Spleen (tissue), 11 donors: ENCODE measurements around the gene B4GALNT3. TPM values are rescaled to one million over a fixed set of nuclear protein-coding genes. Genes with fewer than 3 reads are reported as not detected.
A peak's percentile ranks its signal among the peaks of the same experiment; 100 is the strongest.

ENCODE experiments used
- DNase-seq: peaks from one replicate; pipeline ENCODE4 v3.0.0-alpha.2; 2020
- H3K27ac ChIP-seq, 8 donors: fragments of 200-600 bp; sonication (generic) in 7 of 8; 1 replicate in 4 of 8; 2 replicates in 4 of 8; pipeline versions ENCODE4 v1.5.0 to v1.8.0; 2016 to 2021; ENCODE audit warnings: inconsistent platforms in 4 of 8, mild to moderate bottlenecking in 4 of 8, moderate library complexity in 1 of 8
- H3K27me3 ChIP-seq, 7 donors: fragments of 200-600 bp; sonication (generic) in 6 of 7; replicated peaks in 1 of 7; 1 replicate in 4 of 7; 2 replicates in 3 of 7; pipeline versions ENCODE4 v1.5.0 to v1.8.0; 2016 to 2021; ENCODE audit warnings: inconsistent platforms in 3 of 7, mild to moderate bottlenecking in 1 of 7
- H3K36me3 ChIP-seq, 6 donors: fragments of 200-600 bp; sonication (generic) in 5 of 6; 1 replicate in 4 of 6; 2 replicates in 2 of 6; pipeline versions ENCODE4 v1.5.0 to v1.8.0; 2016 to 2021; ENCODE audit warnings: inconsistent platforms in 2 of 6
- H3K4me1 ChIP-seq, 6 donors: fragments of 200-600 bp; sonication (generic) in 5 of 6; 1 replicate in 3 of 6; 2 replicates in 3 of 6; pipeline versions ENCODE4 v1.5.0 to v1.8.0; 2016 to 2021; ENCODE audit warnings: inconsistent platforms in 3 of 6
- H3K4me3 ChIP-seq, 8 donors: fragments of 200-600 bp; sonication (generic) in 7 of 8; 1 replicate in 4 of 8; 2 replicates in 4 of 8; pipeline versions ENCODE4 v1.5.0 to v1.8.0; 2016 to 2021; ENCODE audit warnings: inconsistent platforms in 4 of 8, mild to moderate bottlenecking in 4 of 8, moderate library complexity in 2 of 8
- H3K9me3 ChIP-seq, 8 donors: fragments of 200-600 bp; sonication (generic) in 7 of 8; 1 replicate in 4 of 8; 2 replicates in 4 of 8; pipeline versions ENCODE4 v1.5.0 to v1.8.0; 2016 to 2021; ENCODE audit warnings: inconsistent platforms in 4 of 8
- CTCF ChIP-seq, 11 experiments: fragments of 200-600 bp in 7 of 11; fragments of 450-650 bp in 4 of 11; sonication (generic) in 4 of 11; IDR thresholded peaks in 8 of 11; conservative IDR thresholded peaks in 3 of 11; 1 replicate in 7 of 11; 2 replicates in 4 of 11; pipeline versions ENCODE4 v1.4.0 to v1.8.0; 2016 to 2021; ENCODE audit warnings: antibody characterized with exemption in 11 of 11, inconsistent platforms in 4 of 11, mild to moderate bottlenecking in 1 of 11
- POLR2A ChIP-seq, 3 donors: fragments of 450-650 bp; IDR thresholded peaks; one replicate each; pipeline ENCODE4 v1.5.1; 2017; ENCODE audit warnings: antibody characterized with exemption in 3 of 3, mild to moderate bottlenecking in 1 of 3
- POLR2AphosphoS5 ChIP-seq, 3 donors: sonication (generic); formaldehyde crosslinking; IDR thresholded peaks; one replicate each; pipeline ENCODE4 v1.5.1; 2017; ENCODE audit warnings: antibody characterized with exemption in 3 of 3
- WGBS, 5 donors: extraction: QIAGEN DNeasy Blood & Tissue Kit in 3 of 5; methylation state at CpG; one replicate each; pipeline versions ENCODE4 v1.1.5 to v1.1.7; 2013 to 2018; 5-methylcytosine and 5-hydroxymethylcytosine counted together
- intact Hi-C: fragments of 100-400 bp; cut with DNase I; formaldehyde crosslinking; loops from one replicate; pipeline ENCODE4 v1.15.0; 2023; ENCODE audit warnings: low total_unique reads
- polyA plus RNA-seq, 3 donors: library from polyadenylated mRNA; stranded (reverse); fragments of 200-250 nt; gene quantifications; one replicate each; pipeline ENCODE4 v1.2.1, GENCODE V29; 2013
- total RNA-seq, 7 donors: library from RNA; depleted of rRNA in 3 of 7; stranded (reverse); fragments of >200 nt in 3 of 7; fragmentation: NEBNext Ultra II Directional in 4 of 7; extraction: Animal tissue kit (Norgen Biotek cat#: 25700) in 4 of 7; gene quantifications; one replicate each; pipeline versions ENCODE4 v1.1.0 to v1.2.1, GENCODE V29; 2016 to 2021
- donor health status: healthy with polysubstance abuse.
- donor health status: DM: no; HTN: no; CAD: no; lungs with moderate emphysema.
- donor health status: DM: no; HTN: no; CAD: no.
- donor health status: Bipolar disorder and iron deficiency.
- donor health status: healthy.
- donor health status: DM: no; HTN: no; CAD: no.
- donor health status: DM: yes; HTN: yes; CAD: no.

B4GALNT3 gene
- total and polyA plus RNA-seq, 10 donors: 0.28 to 2.0 (median 1.5) TPM

- Histone ChIP-seq H3K4me3 (no peak overlapping the region), H3K9me3 (no peaks in the 10 kb centered on the region), H3K27me3 (no peaks in the 10 kb centered on the region), H3K36me3 (no peaks in the 10 kb centered on the region), H3K27ac (peak overlapping the region in 5 of 8 donors; percentile 76 to 84 (median 82)), H3K4me1 (peaks cover 9 to 57% (median 35%) of the 10 kb centered on the region in 6 donors)
- intact Hi-C loops: loop anchor here (5.0 to 10.0 kb wide), 3 partner anchors 183 to 1023 kb away; partner anchors contain the start of genes FBXL14 and WNK1
- TF ChIP-seq POLR2A (IDR thresholded peaks at IDR 0.05) (no peak), POLR2AphosphoS5 (IDR thresholded peaks at IDR 0.05) (peak in 1 of 3 donors; percentile 18), CTCF (IDR thresholded peaks at IDR 0.05 in 8 of 11, conservative IDR thresholded peaks at IDR 0.05 in 3 of 11) (no peak)
- WGBS, 5 donors: 81 to 93% (median 81%) methylated on average over 16 to 19 of the region's 19 CpGs
- DNase-seq: no peak
Measured at GRCh38 chr12:571795-572531, 112.2 kb downstream of the B4GALNT3 start.

- Histone ChIP-seq H3K27me3 (no peaks in the 10 kb centered on the region), H3K4me3 (no peak overlapping the region), H3K4me1 (peaks cover 9 to 58% (median 35%) of the 10 kb centered on the region in 6 donors), H3K27ac (peak overlapping the region in 2 of 8 donors; percentile 82), H3K36me3 (no peaks in the 10 kb centered on the region), H3K9me3 (no peaks in the 10 kb centered on the region)
- intact Hi-C loops: loop anchor here (5.0 to 10.0 kb wide), 3 partner anchors 182 to 1022 kb away; partner anchors contain the start of genes FBXL14 and WNK1
- 76 to 95% (median 83%) methylated on average over 3 of the region's 3 CpGs for WGBS, 5 donors
- TF ChIP-seq POLR2A (IDR thresholded peaks at IDR 0.05) (no peak), POLR2AphosphoS5 (IDR thresholded peaks at IDR 0.05) (no peak), CTCF (IDR thresholded peaks at IDR 0.05 in 8 of 11, conservative IDR thresholded peaks at IDR 0.05 in 3 of 11) (no peak)
- DNase-seq: no peak
Measured at GRCh38 chr12:572532-572899, 112.8 kb downstream of the B4GALNT3 start.

- peaks cover 9 to 58% (median 35%) of the 10 kb centered on the region in 6 donors for H3K4me1 ChIP-seq
- no peak for DNase-seq
- no peaks in the 10 kb centered on the region for H3K27me3 ChIP-seq
- H3K9me3 ChIP-seq: no peaks in the 10 kb centered on the region
- WGBS, 5 donors: 89 to 94% (median 92%) methylated on average over 5 of the region's 5 CpGs
- H3K36me3 ChIP-seq: no peaks in the 10 kb centered on the region
- H3K27ac ChIP-seq: no peak overlapping the region
- intact Hi-C loops: loop anchor here (5.0 to 10.0 kb wide), 3 partner anchors 182 to 1022 kb away; partner anchors contain the start of genes FBXL14 and WNK1
- TF ChIP-seq POLR2A (IDR thresholded peaks at IDR 0.05) (no peak), POLR2AphosphoS5 (IDR thresholded peaks at IDR 0.05) (no peak), CTCF (IDR thresholded peaks at IDR 0.05 in 8 of 11, conservative IDR thresholded peaks at IDR 0.05 in 3 of 11) (no peak)
- H3K4me3 ChIP-seq: no peak overlapping the region
Measured at GRCh38 chr12:573232-573631, 113.5 kb downstream of the B4GALNT3 start.

- Histone ChIP-seq H3K4me3 (no peak overlapping the region), H3K9me3 (no peaks in the 10 kb centered on the region), H3K27ac (peak overlapping the region in 1 of 8 donors; percentile 7), H3K36me3 (no peaks in the 10 kb centered on the region), H3K27me3 (no peaks in the 10 kb centered on the region), H3K4me1 (peaks cover 9 to 51% (median 31%) of the 10 kb centered on the region in 6 donors)
- intact Hi-C loops: loop anchor here (5.0 to 10.0 kb wide), 4 partner anchors 68 to 1020 kb away; partner anchors contain the start of genes FBXL14 and WNK1
- DNase-seq: no peak
- WGBS, 5 donors: 70 to 87% (median 81%) methylated on average over 3 of the region's 3 CpGs
- TF ChIP-seq CTCF (IDR thresholded peaks at IDR 0.05 in 8 of 11, conservative IDR thresholded peaks at IDR 0.05 in 3 of 11): no peak
- no peak for TF ChIP-seq POLR2A (IDR thresholded peaks at IDR 0.05)
- no peak for TF ChIP-seq POLR2AphosphoS5 (IDR thresholded peaks at IDR 0.05)
Measured at GRCh38 chr12:574475-575128, 114.9 kb downstream of the B4GALNT3 start.
